Gastroesophageal sphincter (tissue), 4 donors: ENCODE results near the gene PEX26. TPM values are rescaled to one million over a fixed set of nuclear protein-coding genes. Genes with fewer than 3 reads are reported as not detected.

Experiments
- ATAC-seq: fragments of 150-250 bp; one replicate; pipeline ENCODE4 v1.9.1; 2016; ENCODE audit warnings: mild to moderate bottlenecking, moderate library complexity
- H3K27ac ChIP-seq, 4 donors: fragments of 200-600 bp; sonication (generic) in 3 of 4; 1 replicate in 3 of 4; 2 replicates in 1 of 4; pipeline ENCODE4 v1.5.1; 2016 to 2019
- H3K27me3 ChIP-seq: fragments of 200-600 bp; sonication (generic); one replicate; pipeline ENCODE4 v1.5.1; 2019
- H3K36me3 ChIP-seq, 2 donors: fragments of 200-600 bp; sonication (generic); one replicate each; pipeline ENCODE4 v1.5.1; 2019; ENCODE audit warnings: control low read depth in 1 of 2
- H3K4me1 ChIP-seq, 3 donors: fragments of 200-600 bp; sonication (generic); 1 replicate in 2 of 3; 2 replicates in 1 of 3; pipeline ENCODE4 v1.5.1; 2016 to 2019; ENCODE audit warnings: control low read depth in 2 of 3
- H3K4me3 ChIP-seq, 2 donors: fragments of 200-600 bp; sonication (generic); one replicate each; pipeline ENCODE4 v1.5.1; 2019; ENCODE audit warnings: mild to moderate bottlenecking in 1 of 2, moderate library complexity in 1 of 2
- H3K9me3 ChIP-seq, 3 donors: fragments of 200-600 bp; sonication (generic); one replicate each; pipeline ENCODE4 v1.5.1; 2017 to 2019; ENCODE audit warnings: control low read depth in 2 of 3
- CTCF ChIP-seq, 4 experiments: fragments of 200-600 bp in 2 of 4; fragments of 450-650 bp in 2 of 4; sonication (generic) in 1 of 4; IDR thresholded peaks; one replicate each; pipeline ENCODE4 v1.5.1; 2017 to 2019; ENCODE audit warnings: antibody characterized with exemption in 4 of 4, mild to moderate bottlenecking in 2 of 4, moderate library complexity in 2 of 4
- EP300 ChIP-seq: sonication (generic); formaldehyde crosslinking; IDR thresholded peaks from one replicate; pipeline ENCODE4 v1.6.1; 2017; ENCODE audit warnings: antibody characterized with exemption, mild to moderate bottlenecking
- POLR2A ChIP-seq, 2 donors: fragments of 450-650 bp; IDR thresholded peaks; one replicate each; pipeline ENCODE4 v1.6.1; 2017; ENCODE audit warnings: antibody characterized with exemption in 2 of 2, mild to moderate bottlenecking in 2 of 2, moderate library complexity in 1 of 2
- POLR2AphosphoS5 ChIP-seq: sonication (generic); formaldehyde crosslinking; IDR thresholded peaks from one replicate; pipeline ENCODE4 v1.6.1; 2017; ENCODE audit warnings: antibody characterized with exemption
- WGBS, 2 donors: methylation state at CpG; one replicate each; pipeline ENCODE4 v1.1.5; 2018; ENCODE audit warnings: low coverage in 1 of 2; 5-methylcytosine and 5-hydroxymethylcytosine counted together
- total RNA-seq, 4 donors: library from RNA; depleted of rRNA; stranded (reverse); fragments of >200 nt; gene quantifications; one replicate each; pipeline ENCODE4 v1.1.0, GENCODE V29; 2016

Gene PEX26
- total RNA-seq, 4 donors from 2014 or later, result 19.5 to 34.9 (median 27.4) TPM

DNA sequence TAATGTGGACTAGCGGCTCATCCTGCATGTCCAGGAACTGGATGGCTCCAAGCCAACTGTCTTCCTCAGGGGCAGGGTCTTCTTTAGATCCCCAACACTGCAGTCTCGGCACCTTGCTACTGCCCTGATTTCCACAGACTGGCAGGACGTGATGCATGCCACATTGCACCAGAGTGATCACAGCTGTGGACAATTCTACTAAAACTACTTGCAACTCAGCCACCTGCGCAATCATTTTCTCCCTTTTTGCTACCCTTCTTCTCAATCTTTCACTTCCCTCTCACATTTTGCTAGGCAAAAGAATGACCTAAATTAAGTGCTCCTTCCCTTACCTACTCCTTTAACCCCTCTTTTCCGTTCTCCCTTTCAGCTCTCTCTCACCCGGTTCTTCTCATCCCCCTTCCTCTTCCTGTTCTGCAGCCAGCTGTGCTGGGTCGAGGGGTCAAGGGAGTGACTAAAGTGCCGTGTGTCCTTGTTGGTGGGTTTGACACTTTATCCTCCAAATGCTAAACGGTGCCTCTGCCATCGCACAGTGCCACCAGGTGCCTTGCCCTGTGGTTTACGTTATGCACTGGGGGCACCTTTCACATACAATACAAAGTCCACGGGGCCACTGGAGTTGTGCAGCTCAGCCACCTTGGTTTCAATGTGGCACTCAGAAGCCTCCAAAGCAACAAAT is 11.5 kb upstream of the PEX26 start:
- Histone ChIP-seq H3K36me3 (no peaks in the 10 kb centered on the region), H3K9me3 (no peaks in the 10 kb centered on the region), H3K4me3 (no peak overlapping the region), H3K27me3 (no peaks in the 10 kb centered on the region), H3K4me1 (peaks cover 0 to 44% (median 12%) of the 10 kb centered on the region in 3 donors), H3K27ac (peak overlapping the region in 3 of 4 donors; percentile 88 to 92 (median 92))
- TF ChIP-seq CTCF (IDR thresholded peaks at IDR 0.05), result no peak
- no peak for TF ChIP-seq EP300
- no peak for TF ChIP-seq POLR2A (IDR thresholded peaks at IDR 0.05)
- no peak for TF ChIP-seq POLR2AphosphoS5
- no peak for ATAC-seq
- WGBS, 2 donors, result 66 to 80% methylated on average over 5 to 12 of the region's 12 CpGs

DNA sequence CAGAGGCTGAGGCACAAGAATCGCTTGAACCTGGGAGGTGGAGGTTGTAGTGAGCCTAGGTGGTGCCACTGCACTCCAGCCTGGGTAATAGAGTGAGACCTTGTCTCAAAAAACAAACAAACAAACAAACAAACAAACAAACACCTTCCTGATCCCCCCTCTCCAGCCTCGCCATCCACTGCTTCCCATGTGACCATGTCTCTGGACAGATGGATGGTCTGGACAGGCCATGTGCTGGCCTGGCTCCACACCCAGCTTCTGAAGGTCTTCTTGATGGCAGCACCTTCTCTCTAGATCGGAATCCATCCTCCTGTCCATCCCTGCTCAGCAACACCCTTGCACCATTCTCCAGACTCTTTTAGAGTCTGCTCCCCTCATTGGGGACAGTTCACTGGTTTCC is 10.7 kb upstream of the PEX26 start:
- H3K27ac ChIP-seq, result peak overlapping the region; percentile 88 to 93 (median 92)
- H3K4me1 ChIP-seq, result peaks cover 0 to 38% (median 12%) of the 10 kb centered on the region in 3 donors
- H3K36me3 ChIP-seq, result no peaks in the 10 kb centered on the region
- TF ChIP-seq EP300 (no peak), CTCF (IDR thresholded peaks at IDR 0.05) (no peak), POLR2A (IDR thresholded peaks at IDR 0.05) (no peak), POLR2AphosphoS5 (no peak)
- WGBS, 2 donors, result 75 to 89% methylated on average over 1 to 3 of the region's 3 CpGs
- no peak overlapping the region for H3K4me3 ChIP-seq
- no peaks in the 10 kb centered on the region for H3K27me3 ChIP-seq
- no peaks in the 10 kb centered on the region for H3K9me3 ChIP-seq
- ATAC-seq, result no peak

GRCh38 chr22:18067548-18068341 is 10.0 kb upstream of the PEX26 start:
- H3K9me3 ChIP-seq, result no peaks in the 10 kb centered on the region
- H3K36me3 ChIP-seq, result no peaks in the 10 kb centered on the region
- WGBS, 2 donors, result 49 to 55% methylated on average over 3 to 6 of the region's 14 CpGs
- peaks cover 0 to 38% (median 12%) of the 10 kb centered on the region in 3 donors for H3K4me1 ChIP-seq
- peak overlapping the region; percentile 1 to 34 for H3K4me3 ChIP-seq
- no peaks in the 10 kb centered on the region for H3K27me3 ChIP-seq
- TF ChIP-seq POLR2AphosphoS5, result peak; percentile 73
- TF ChIP-seq POLR2A (IDR thresholded peaks at IDR 0.05), result no peak
- peak overlapping the region; percentile 88 to 93 (median 92) for H3K27ac ChIP-seq
- ATAC-seq, result peak; percentile 5

GRCh38 chr22:18068381-18068988 is 9.3 kb upstream of the PEX26 start:
- Histone ChIP-seq H3K27me3 (no peaks in the 10 kb centered on the region), H3K4me1 (peaks cover 0 to 38% (median 12%) of the 10 kb centered on the region in 3 donors), H3K9me3 (no peaks in the 10 kb centered on the region), H3K36me3 (no peaks in the 10 kb centered on the region), H3K27ac (peak overlapping the region; percentile 88 to 93 (median 92)), H3K4me3 (peak overlapping the region in 1 of 2 donors; percentile 34)
- peak; percentile 94 for ATAC-seq
- 11 to 33% methylated on average over 1 to 2 of the region's 3 CpGs for WGBS, 2 donors
- TF ChIP-seq EP300 (no peak), POLR2AphosphoS5 (peak; percentile 80)

- TF ChIP-seq CTCF (IDR thresholded peaks at IDR 0.05) (no peak), POLR2AphosphoS5 (no peak), POLR2A (IDR thresholded peaks at IDR 0.05) (no peak), EP300 (no peak)
- Histone ChIP-seq H3K27me3 (no peaks in the 10 kb centered on the region), H3K4me1 (peaks cover 0 to 38% (median 12%) of the 10 kb centered on the region in 3 donors), H3K36me3 (no peaks in the 10 kb centered on the region), H3K9me3 (no peaks in the 10 kb centered on the region), H3K27ac (peak overlapping the region; percentile 88 to 93 (median 92)), H3K4me3 (no peak overlapping the region)
- 19 to 75% methylated on average over 2 of the region's 2 CpGs for WGBS, 2 donors
- ATAC-seq, result no peak
These were observed 8.7 kb upstream of the PEX26 start for GRCh38 chr22:18069041-18069440.
